ENCODE measurements around the gene DYNC2I2. TPM values are rescaled to one million over a fixed set of nuclear protein-coding genes. Genes with fewer than 3 reads are reported as not detected.
"Not testable (repeated sequence)": the region's sequence is repeated elsewhere in the genome, so short reads cannot be mapped to it uniquely, and the experiment has no call there.

Gene DYNC2I2
- total and polyA plus RNA-seq, 2 experiments from 2014 or later = 77.2 to 119 TPM

DNA sequence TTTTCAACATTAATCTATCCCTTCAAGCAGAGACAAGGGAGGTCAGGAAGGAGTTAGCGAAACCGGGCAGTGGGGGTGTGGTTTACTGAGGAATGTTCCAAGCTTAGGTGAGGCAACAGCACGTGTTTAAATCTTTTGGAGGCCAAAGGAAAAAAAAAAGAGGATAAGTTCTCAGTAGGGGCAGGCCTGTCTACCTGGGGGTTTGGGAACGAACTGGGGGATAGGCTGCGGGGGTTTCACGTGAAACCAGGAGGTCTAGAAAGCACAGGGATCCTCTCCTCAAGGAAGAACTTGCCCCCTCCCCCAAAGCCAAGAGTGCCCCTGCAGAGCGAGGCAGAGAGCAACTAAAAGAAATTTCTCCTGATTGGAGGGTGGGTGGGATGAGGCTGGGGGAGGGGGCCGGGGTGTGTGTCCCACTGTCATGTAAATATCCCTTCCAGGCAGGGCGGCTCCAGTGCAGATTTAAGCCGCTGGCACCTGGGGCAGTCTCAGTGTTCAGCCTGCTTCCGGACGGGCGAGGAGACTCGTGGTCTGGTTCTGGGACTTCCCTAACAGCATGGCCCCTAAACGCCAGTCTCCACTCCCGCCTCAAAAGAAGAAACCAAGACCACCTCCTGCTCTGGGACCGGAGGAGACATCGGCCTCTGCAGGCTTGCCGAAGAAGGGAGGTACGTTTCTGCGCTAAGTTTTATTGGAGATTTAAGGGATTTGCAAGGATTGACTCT, 26.9 kb upstream of the DYNC2I2 start:
- Histone ChIP-seq H3K9me3 (ENCODE audit: low read depth) (no peaks in the 10 kb centered on the region), H3K36me3 (no peaks in the 10 kb centered on the region), H3K27me3 (no peaks in the 10 kb centered on the region), H3K27ac (peak overlapping the region; percentile 79), H3K4me3 (peak overlapping the region; percentile 41), H3K4me1 (ENCODE audit: low read depth) (peaks cover 19% of the 10 kb centered on the region)
- TF ChIP-seq CTCF (IDR thresholded peaks at IDR 0.05; ENCODE audit: low read depth, low read length) = no peak
- peak; percentile 44 to 89 for DNase-seq (ENCODE audit: low read depth in 1 of 2, low spot score in 1 of 2)

DNA sequence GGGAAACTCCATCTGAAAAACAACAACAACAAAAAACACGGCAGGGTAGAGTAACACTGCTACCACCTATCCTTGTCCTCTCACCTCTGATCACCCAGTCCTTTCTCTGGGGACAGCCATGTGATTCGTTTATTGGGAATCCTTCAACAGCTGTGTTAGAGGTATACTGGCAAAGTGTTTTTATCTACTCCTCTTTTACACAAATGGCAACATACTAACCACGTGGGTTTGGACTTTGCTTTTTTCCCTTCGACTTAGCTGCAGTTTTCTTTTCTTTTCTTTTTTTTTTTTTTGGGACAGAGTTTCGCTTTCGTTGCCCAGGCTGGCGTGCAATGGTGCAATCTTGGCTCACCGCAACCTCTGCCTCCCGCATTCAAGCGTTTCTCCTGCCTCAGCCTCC, 21.1 kb upstream of the DYNC2I2 start:
- no peaks in the 10 kb centered on the region for H3K4me1 ChIP-seq (ENCODE audit: low read depth)
- TF ChIP-seq CTCF (IDR thresholded peaks at IDR 0.05; ENCODE audit: low read depth, low read length) = no peak
- DNase-seq (ENCODE audit: low read depth in 1 of 2, low spot score in 1 of 2) = no peak
- H3K27ac ChIP-seq = no peak overlapping the region
- H3K4me3 ChIP-seq = no peak overlapping the region
- H3K9me3 ChIP-seq (ENCODE audit: low read depth) = no peaks in the 10 kb centered on the region
- no peaks in the 10 kb centered on the region for H3K36me3 ChIP-seq
- H3K27me3 ChIP-seq = no peaks in the 10 kb centered on the region

- Histone ChIP-seq H3K4me3 (no peak overlapping the region), H3K36me3 (no peaks in the 10 kb centered on the region), H3K9me3 (ENCODE audit: low read depth) (no peaks in the 10 kb centered on the region), H3K4me1 (ENCODE audit: low read depth) (no peaks in the 10 kb centered on the region), H3K27me3 (no peaks in the 10 kb centered on the region), H3K27ac (no peak overlapping the region)
- no peak for TF ChIP-seq CTCF (IDR thresholded peaks at IDR 0.05; ENCODE audit: low read depth, low read length)
- DNase-seq (ENCODE audit: low read depth in 1 of 2, low spot score in 1 of 2) = no peak
Measured at GRCh38 chr9:128675382-128675781, 18.7 kb upstream of the DYNC2I2 start.

DNA sequence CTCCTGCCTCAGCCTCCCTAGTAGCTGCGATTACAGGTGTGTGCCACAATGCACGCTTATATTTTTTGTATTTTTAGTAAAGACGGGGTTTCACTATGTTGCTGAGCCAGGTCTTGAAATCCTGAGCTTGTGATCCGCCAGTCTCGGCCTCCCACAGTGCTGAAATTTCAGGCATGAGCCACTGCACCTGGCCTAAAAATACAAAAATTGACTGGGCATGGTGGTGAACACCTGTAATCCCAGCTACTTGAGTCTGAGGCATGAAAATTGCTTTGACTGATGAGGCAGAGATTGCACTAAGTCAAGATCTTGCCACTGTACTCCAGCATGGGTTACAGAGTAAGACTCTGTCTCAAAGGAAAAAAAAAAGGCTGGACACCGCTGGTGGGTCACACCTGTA, 13.1 kb upstream of the DYNC2I2 start:
- no peak for DNase-seq (ENCODE audit: low read depth in 1 of 2, low spot score in 1 of 2)
- Histone ChIP-seq H3K4me1 (ENCODE audit: low read depth) (no peaks in the 10 kb centered on the region), H3K4me3 (no peak overlapping the region), H3K36me3 (no peaks in the 10 kb centered on the region), H3K9me3 (ENCODE audit: low read depth) (no peaks in the 10 kb centered on the region), H3K27ac (no peak overlapping the region), H3K27me3 (no peaks in the 10 kb centered on the region)
- no peak for TF ChIP-seq CTCF (IDR thresholded peaks at IDR 0.05; ENCODE audit: low read depth, low read length)

DNA sequence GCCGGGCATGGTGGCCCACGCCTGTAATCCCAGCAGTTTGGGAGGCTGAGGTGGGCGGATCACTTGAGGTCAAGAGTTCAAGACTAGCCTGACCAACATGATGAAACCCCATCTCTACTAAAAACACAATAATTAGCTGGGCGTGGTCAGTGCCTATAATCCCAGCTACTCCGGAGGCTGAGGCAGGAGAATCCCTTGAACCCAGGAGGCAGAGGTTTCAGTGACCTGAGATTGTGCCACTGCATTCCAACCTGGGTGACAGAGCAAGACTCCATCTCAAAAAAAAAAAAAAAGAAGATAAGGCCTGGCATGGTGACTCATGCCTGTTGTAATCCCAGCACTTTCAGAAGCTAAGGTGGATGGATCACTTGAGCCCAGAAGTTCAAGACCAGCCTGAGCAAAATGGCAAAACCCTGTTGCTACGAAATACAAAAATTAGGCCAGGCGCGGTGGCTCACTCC, 9.9 kb upstream of the DYNC2I2 start:
- H3K4me3 ChIP-seq; H3K9me3 ChIP-seq (ENCODE audit: low read depth); H3K36me3 ChIP-seq; H3K27me3 ChIP-seq; H3K4me1 ChIP-seq (ENCODE audit: low read depth); H3K27ac ChIP-seq: not testable (repeated sequence)
- peak in 1 of 2 donors; percentile 47 for DNase-seq (ENCODE audit: low read depth in 1 of 2, low spot score in 1 of 2)

DNA sequence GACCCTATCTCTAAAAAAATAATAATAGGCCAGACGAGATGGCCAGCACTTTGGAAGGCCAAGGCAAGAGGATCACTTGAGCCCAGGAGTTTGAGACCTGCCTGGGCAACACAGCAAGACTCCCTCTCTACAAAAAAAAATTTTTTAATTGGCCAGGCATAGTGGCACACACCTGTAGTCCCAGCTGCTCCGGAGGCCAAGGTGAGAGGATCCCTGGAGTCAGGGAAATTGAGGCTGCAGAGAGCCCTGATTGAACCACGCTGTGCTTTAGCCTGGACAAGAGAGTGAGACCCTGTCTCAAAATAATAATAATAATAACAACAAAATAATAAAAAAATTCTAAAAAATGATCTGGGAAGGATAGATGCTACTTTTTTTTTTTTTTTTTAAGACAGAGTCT, 1.1 kb upstream of the DYNC2I2 start:
- DNase-seq (ENCODE audit: low read depth in 1 of 2, low spot score in 1 of 2) = no peak
- Histone ChIP-seq H3K27me3 (no peaks in the 10 kb centered on the region), H3K9me3 (ENCODE audit: low read depth) (no peaks in the 10 kb centered on the region), H3K27ac (no peak overlapping the region), H3K36me3 (no peaks in the 10 kb centered on the region), H3K4me3 (no peak overlapping the region), H3K4me1 (ENCODE audit: low read depth) (no peaks in the 10 kb centered on the region)
- no peak for TF ChIP-seq CTCF (IDR thresholded peaks at IDR 0.05; ENCODE audit: low read depth, low read length)
